Astrocyte of the spinal cord (primary cell): ENCODE data around the gene ANGEL2.

ENCODE experiments used
- DNase-seq: peaks from one replicate; pipeline ENCODE4 v3.0.0; 2011; ENCODE audit warnings: low read depth, low spot score
- H3K4me3 ChIP-seq: 2 replicates; pipeline ENCODE4 v1.5.1; 2011; ENCODE audit warnings: low read depth, mild to moderate bottlenecking, low read length, moderate library complexity
- CTCF ChIP-seq: IDR thresholded peaks from 2 replicates; pipeline ENCODE4 v1.5.1; 2012; ENCODE audit warnings: low read depth, mild to moderate bottlenecking, low read length, inconsistent platforms
- in situ Hi-C: cut with HindIII; loops from 2 replicates; pipeline ENCODE4 v1.10.0; 2017; ENCODE audit warnings: low sequenced_read_pairs

The ANGEL2 gene

GRCh38 chr1:212974711-212975110, 41.0 kb downstream of the ANGEL2 start:
- DNase-seq, result no peak

DNA sequence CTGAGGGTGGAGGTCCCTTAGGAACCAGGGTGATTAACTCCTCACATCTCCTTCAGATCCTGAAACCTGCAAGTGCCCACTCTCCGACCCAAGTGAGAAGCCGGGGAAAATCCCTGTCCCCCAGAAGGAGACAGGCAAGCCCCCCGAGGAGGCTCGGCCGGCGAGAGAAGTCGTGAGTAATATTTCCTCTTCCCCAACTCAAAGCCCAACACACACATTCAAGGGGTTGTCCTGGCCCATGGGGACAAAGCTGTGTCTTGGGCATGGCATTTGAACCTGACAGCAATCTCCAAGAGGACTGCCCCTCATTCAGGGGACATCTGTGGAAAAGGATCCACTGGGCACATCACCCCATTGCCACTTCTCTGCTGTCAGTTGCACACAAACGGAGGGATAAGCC, 41.8 kb downstream of the ANGEL2 start:
- no peak for DNase-seq
- in situ Hi-C loops, result no loop called here
- TF ChIP-seq CTCF, result no peak
- no peak overlapping the region for H3K4me3 ChIP-seq

More at GRCh38 chr1:212974711-212975110, 41.0 kb downstream of the ANGEL2 start:
- in situ Hi-C loops, result no loop called here
- no peak for TF ChIP-seq CTCF
- H3K4me3 ChIP-seq, result no peak overlapping the region

DNA sequence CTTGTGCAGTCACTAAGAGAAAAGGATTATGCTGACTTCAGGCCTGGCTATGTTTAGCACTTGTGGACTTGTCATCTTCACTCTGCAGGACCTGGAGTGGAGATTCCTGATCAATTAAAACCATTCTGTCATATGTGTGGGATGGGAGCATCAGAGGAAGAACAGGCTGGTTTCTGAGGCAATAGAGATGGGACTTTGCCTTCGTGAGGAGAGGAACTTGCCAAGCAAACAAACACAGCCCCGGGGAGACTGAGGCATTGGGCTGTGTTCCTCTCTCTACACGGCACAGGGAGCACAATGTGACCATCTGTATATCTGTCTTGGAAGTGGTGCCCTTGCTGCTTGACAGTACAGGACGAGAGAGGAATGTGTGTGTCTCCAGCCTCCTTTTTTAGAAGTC, 42.2 kb downstream of the ANGEL2 start:
- no peak for DNase-seq
- in situ Hi-C loops, result no loop called here
- H3K4me3 ChIP-seq, result no peak overlapping the region
- TF ChIP-seq CTCF, result no peak

GRCh38 chr1:212971312-212971711, 44.4 kb downstream of the ANGEL2 start:
- no peak for DNase-seq
- in situ Hi-C loops, result no loop called here
- no peak for TF ChIP-seq CTCF
- H3K4me3 ChIP-seq, result no peak overlapping the region

GRCh38 chr1:212970085-212970484, 45.6 kb downstream of the ANGEL2 start:
- in situ Hi-C loops, result no loop called here
- DNase-seq, result no peak
- no peak for TF ChIP-seq CTCF
- H3K4me3 ChIP-seq, result no peak overlapping the region

GRCh38 chr1:212968368-212968863, 47.3 kb downstream of the ANGEL2 start:
- no peak for DNase-seq

More at GRCh38 chr1:212968368-212968863, 47.3 kb downstream of the ANGEL2 start:
- no peak for TF ChIP-seq CTCF
- H3K4me3 ChIP-seq, result no peak overlapping the region
- in situ Hi-C loops, result no loop called here
